ENCODE measurements around the gene SLC6A19.

Gene SLC6A19

DNA sequence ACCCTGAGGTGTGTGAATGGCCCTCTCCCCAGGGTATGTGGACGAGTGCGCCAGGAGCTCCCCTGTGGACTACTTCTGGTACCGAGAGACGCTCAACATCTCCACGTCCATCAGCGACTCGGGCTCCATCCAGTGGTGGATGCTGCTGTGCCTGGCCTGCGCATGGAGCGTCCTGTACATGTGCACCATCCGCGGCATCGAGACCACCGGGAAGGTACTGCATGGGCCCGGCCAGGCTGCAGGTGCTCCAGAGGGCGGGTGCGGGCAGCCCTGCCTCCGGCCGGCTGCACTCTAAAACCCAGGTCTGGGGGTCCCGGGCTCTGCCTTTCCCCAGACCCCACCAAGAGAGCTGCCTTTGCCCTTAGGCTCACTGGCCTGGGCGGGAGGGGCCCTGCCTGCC lies 10.9 kb downstream of the SLC6A19 start:
- no peak overlapping the region for H3K4me3 ChIP-seq (ENCODE audit: low read depth, low read length)
- TF ChIP-seq, protein P1, sequence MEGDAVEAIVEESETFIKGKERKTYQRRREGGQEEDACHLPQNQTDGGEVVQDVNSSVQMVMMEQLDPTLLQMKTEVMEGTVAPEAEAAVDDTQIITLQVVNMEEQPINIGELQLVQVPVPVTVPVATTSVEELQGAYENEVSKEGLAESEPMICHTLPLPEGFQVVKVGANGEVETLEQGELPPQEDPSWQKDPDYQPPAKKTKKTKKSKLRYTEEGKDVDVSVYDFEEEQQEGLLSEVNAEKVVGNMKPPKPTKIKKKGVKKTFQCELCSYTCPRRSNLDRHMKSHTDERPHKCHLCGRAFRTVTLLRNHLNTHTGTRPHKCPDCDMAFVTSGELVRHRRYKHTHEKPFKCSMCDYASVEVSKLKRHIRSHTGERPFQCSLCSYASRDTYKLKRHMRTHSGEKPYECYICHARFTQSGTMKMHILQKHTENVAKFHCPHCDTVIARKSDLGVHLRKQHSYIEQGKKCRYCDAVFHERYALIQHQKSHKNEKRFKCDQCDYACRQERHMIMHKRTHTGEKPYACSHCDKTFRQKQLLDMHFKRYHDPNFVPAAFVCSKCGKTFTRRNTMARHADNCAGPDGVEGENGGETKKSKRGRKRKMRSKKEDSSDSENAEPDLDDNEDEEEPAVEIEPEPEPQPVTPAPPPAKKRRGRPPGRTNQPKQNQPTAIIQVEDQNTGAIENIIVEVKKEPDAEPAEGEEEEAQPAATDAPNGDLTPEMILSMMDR (IDR thresholded peaks at IDR 0.05; ENCODE audit: low read depth, low read length), result no peak

DNA sequence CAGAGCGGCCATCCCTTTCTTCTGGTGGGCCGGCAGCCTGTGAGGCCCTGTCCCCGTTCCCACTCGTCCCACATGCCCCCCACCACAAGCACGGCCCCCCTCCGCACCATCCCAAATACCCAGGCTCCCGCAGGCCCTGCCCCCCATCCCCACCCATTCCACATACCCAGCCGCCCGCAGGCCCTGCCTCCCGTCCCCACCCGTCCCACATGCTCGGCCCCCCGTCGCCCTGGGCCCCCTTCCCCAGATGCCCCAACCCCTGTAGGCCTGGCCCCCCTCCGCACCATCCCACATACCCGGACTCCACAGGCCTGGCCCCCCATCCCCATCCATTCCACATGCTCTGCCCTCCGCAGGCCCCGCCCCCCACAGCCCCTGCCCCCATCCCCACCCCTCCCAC lies 11.5 kb downstream of the SLC6A19 start:
- TF ChIP-seq, protein P1 (IDR thresholded peaks at IDR 0.05; ENCODE audit: low read depth, low read length), result no peak
- no peak overlapping the region for H3K4me3 ChIP-seq (ENCODE audit: low read depth, low read length)

DNA sequence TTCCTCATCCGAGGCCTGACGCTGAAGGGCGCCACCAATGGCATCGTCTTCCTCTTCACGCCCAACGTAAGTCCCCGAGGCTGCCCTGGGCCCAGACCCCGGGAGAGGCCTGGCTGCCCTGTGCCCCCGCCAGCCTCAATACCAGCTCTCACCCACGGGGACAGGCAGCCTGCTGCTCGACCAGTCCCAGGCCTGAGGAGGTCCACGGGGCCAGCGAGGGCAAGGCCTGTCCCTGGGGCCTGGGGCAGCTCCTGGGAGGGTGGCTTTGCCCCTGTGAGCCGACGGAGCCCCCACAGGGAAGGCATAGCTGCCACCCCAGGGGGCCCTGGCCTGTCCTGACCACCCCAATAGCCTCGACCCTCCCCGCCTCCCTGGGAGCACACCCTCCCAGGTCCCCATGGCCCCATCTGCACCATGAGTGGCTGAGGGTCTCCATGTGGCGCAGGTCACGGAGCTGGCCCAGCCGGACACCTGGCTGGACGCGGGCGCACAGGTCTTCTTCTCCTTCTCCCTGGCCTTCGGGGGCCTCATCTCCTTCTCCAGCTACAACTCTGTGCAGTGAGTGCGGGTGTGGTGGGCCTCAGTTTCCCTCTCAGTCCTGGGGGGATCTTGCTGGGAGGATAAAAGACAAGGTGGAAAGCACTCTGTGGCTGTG lies 12.2 kb downstream of the SLC6A19 start:
- TF ChIP-seq, protein P1 (IDR thresholded peaks at IDR 0.05; ENCODE audit: low read depth, low read length), result no peak
- no peak overlapping the region for H3K4me3 ChIP-seq (ENCODE audit: low read depth, low read length)

DNA sequence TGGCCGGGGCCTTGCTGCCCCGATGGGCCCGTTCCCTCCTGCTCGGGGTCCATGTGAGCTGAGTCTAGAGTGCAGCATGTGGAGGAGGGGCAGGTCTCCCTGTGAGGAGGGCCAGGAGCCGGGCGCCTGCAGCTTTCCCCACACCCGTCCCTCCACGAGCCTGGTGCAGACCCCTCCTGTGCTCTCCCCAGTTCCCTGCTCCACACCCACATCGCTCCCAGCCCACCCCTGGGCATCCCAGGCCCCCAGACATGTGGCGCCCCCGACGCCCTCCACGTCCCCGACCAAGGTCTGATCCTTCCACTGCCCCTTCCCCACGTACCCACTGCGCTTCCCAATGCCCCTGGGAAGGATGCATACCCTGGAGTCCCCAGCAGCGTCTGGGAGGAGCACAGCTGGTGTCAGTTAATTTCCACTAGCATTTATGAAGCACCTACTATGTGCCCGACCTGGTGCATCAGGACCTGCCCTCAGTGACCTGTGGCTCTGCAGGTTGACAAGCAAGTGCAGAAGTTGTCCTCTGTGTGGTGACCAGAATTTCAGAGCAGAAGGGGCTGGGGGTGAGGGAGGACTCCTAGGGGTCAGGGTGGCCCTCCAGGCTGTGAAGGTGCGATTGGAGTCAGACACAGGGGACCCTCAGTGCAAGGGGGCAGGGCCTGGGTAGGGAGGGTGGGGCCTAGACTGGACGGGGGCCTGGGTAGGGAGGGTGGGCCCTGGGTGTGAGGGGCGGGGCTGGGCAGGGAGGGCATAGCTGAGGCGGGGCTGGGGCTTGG lies 13.0 kb downstream of the SLC6A19 start:
- H3K4me3 ChIP-seq (ENCODE audit: low read depth, low read length), result no peak overlapping the region
- TF ChIP-seq, protein P1 (IDR thresholded peaks at IDR 0.05; ENCODE audit: low read depth, low read length), result no peak

DNA sequence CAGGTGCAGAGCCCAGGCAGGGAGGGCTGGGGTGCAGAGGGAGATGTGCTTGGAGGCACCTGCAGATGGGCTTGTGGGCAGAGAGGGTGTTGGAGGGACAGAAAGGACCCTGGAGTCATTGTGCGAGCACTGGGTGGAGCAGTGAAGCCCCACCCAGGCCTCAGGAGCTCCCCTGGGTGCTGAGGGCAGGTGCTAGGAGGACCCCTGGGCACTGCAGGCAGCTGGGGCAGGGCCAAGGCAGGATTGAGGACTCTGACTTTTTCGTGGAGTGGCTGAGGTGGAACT lies 13.5 kb downstream of the SLC6A19 start:
- TF ChIP-seq, protein P1 (IDR thresholded peaks at IDR 0.05; ENCODE audit: low read depth, low read length), result no peak
- H3K4me3 ChIP-seq (ENCODE audit: low read depth, low read length), result no peak overlapping the region

DNA sequence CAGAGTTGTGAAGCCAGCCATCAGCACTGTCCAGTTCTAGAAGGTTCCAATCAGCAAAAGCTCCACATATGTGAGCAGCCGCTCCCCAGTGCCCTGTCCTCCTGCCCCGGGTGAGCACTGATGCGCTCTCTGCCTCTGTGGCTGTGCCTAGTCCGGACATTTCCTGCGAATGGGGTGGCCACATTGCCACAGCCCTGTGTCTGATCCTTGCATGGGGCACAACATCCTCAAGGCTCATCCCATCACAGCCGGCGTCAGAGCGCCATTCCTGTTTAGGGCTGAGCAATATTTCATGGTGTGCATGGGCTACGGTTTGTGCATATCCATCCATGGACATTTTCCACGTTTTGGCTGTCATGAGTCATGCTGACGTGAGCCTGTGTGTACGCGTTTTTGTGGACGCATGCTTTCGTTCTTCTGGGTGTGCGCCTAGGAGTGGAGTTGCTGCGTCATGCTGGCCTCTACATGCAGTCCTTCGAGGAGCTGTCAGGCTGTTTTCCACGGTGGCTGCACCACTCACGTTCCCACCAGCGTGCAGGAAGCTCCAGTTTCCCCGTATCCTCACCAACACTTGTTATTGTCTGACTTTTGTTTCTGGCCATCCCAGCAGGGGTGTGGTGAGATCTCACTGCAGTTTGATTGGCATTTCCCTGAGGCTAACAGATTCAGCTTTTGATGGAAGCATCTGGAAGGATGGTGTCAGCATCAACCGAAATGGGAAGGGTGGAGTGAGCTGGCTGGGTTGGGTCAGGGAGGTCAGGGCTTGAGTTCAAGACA lies 14.1 kb downstream of the SLC6A19 start:
- no peak overlapping the region for H3K4me3 ChIP-seq (ENCODE audit: low read depth, low read length)
- TF ChIP-seq, protein P1 (IDR thresholded peaks at IDR 0.05; ENCODE audit: low read depth, low read length), result no peak

Measured in WI38 (cell line).